Nephron (organoid): ENCODE data around the gene MPC2.
"Not testable (repeated sequence)": the region's sequence is repeated elsewhere in the genome, so short reads cannot be mapped to it uniquely, and the experiment has no call there.

Source experiments
- H3K27ac Mint-ChIP-seq, 3 experiments: 2 replicates each; pipeline ENCODE4 v1.8.0; 2020; ENCODE audit warnings: mixed read lengths in 3 of 3, mild to moderate bottlenecking in 2 of 3, moderate library complexity in 1 of 3
- H3K27me3 Mint-ChIP-seq: 2 replicates; pipeline ENCODE4 v1.8.0; 2021; ENCODE audit warnings: low read depth, mild to moderate bottlenecking, moderate library complexity, mixed read lengths
- H3K36me3 Mint-ChIP-seq: 2 replicates; pipeline ENCODE4 v1.8.0; 2020; ENCODE audit warnings: low read depth, mixed read lengths
- H3K4me1 Mint-ChIP-seq: 2 replicates; pipeline ENCODE4 v1.8.0; 2020; ENCODE audit warnings: mixed read lengths
- H3K4me3 Mint-ChIP-seq, 3 experiments: 2 replicates each; pipeline ENCODE4 v1.8.0; 2020; ENCODE audit warnings: mild to moderate bottlenecking in 3 of 3, mixed read lengths in 3 of 3, moderate library complexity in 2 of 3
- H3K9me3 Mint-ChIP-seq: 2 replicates; pipeline ENCODE4 v1.8.0; 2020; ENCODE audit warnings: mixed read lengths
- CTCF ChIP-seq, 3 experiments: fragments of 200-600 bp; sonication (generic); IDR thresholded peaks; one replicate each; pipeline ENCODE4 v1.5.0; 2021; ENCODE audit warnings: antibody characterized with exemption in 3 of 3; ENCODE audit not compliant: unreplicated experiment in 3 of 3

The MPC2 gene

DNA sequence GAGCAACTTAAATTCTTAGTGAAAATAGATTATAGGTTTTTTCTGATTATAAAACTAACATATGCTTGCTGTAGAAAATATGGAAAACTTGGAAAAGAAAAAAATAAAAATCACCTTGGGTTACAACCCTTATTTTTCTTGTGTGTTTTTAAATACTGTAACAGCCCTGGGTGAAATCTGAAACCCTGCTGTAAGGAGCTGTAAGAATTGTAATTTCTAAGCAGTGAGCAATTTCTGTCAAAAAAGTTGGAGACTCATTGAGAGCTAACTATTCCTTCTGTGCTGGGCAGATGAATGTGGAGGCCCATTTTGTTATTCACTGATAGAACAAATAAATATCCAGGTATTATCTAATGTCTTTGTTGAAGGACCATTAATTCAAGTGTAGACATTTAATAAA lies 65.5 kb downstream of the MPC2 start:
- Mint-ChIP-seq H3K27ac (no peak overlapping the region), H3K4me1 (no peaks in the 10 kb centered on the region), H3K27me3 (no peaks in the 10 kb centered on the region), H3K9me3 (no peaks in the 10 kb centered on the region), H3K36me3 (no peaks in the 10 kb centered on the region), H3K4me3 (no peak overlapping the region)
- no peak for TF ChIP-seq CTCF (IDR thresholded peaks at IDR 0.05; ENCODE audit: unreplicated experiment in 3 of 3)

DNA sequence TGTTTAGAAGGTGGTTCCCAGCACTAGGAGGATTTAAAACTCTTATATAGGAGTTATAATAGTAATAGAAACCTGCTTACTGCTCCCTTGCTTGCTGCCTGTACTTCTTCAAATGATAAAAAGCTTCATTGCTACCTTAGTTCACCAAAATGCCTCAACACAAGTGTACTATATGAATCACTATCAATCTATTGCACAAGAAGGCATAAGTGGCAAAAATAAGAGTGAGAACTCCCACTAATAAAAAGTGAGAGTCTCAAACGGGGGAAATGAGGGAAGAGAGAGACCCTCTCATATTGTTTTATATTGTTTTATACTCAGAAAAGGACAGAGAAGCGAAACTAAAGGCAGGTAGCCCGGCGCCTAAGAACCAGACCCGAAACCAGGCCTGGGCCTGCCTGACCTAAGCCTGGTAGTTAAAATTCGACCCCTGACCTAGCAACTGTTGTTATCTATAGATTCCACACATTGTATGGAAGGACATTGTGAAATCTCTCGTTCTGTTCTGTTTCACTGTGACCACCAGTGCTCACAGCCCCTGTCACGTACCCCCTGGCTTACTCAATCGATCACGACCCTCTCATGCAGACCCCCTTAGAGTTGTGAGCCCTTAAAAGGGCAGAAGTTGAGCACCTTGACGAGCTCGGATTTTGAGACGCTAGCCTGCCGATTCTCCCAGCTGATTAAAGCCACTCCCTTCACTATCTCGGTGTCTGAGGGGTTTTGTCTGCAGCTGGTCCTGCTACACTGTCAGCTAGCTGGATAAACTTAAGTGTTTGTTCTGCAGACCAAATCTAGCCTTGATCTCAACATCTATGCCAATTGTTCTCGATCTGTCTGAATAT lies 67.5 kb downstream of the MPC2 start:
- not testable (repeated sequence) for H3K4me1 Mint-ChIP-seq, H3K36me3 Mint-ChIP-seq, H3K27me3 Mint-ChIP-seq, H3K27ac Mint-ChIP-seq, H3K9me3 Mint-ChIP-seq, H3K4me3 Mint-ChIP-seq

GRCh38 chr1:167866739-167867414 lies 70.0 kb downstream of the MPC2 start:
- H3K27me3 Mint-ChIP-seq, H3K4me3 Mint-ChIP-seq: not testable (repeated sequence)

More at GRCh38 chr1:167866739-167867414, 70.0 kb downstream of the MPC2 start:
- H3K9me3 Mint-ChIP-seq, H3K36me3 Mint-ChIP-seq, H3K4me1 Mint-ChIP-seq, H3K27ac Mint-ChIP-seq: not testable (repeated sequence)
